K562 (cell line): ENCODE measurements around the gene PELI3.

Source experiments
- C11orf30 ChIP-seq: fragments of 450-650 bp; IDR thresholded peaks from 2 replicates; pipeline ENCODE4 v1.6.1; 2016; ENCODE audit warnings: low read depth, mild to moderate bottlenecking
- CTCF ChIP-seq, 3 experiments: IDR thresholded peaks in 2 of 3; conservative IDR thresholded peaks in 1 of 3; 2 replicates each; pipeline ENCODE4 v1.5.1; 2011 to 2012; ENCODE audit warnings: low read length in 3 of 3, mild to moderate bottlenecking in 3 of 3, control low read depth in 2 of 3, improper control_type of control experiment in 1 of 3, inconsistent platforms in 1 of 3, low read depth in 1 of 3, mixed read lengths in 1 of 3, moderate library complexity in 1 of 3; ENCODE audit not compliant: insufficient read depth in 2 of 3
- DPF2 ChIP-seq: fragments of 450-650 bp; IDR thresholded peaks from 2 replicates; pipeline ENCODE4 v1.6.1; 2016
- EP300 ChIP-seq: IDR thresholded peaks from 2 replicates; pipeline ENCODE4 v1.6.1; 2012; ENCODE audit warnings: low read length, improper control_type of control experiment
- FOXK2 ChIP-seq, 2 experiments: fragments of 450-650 bp; IDR thresholded peaks in 1 of 2; conservative IDR thresholded peaks in 1 of 2; 2 replicates each; pipeline ENCODE4 v1.6.1; 2016; ENCODE audit warnings: low read depth in 2 of 2, mild to moderate bottlenecking in 1 of 2
- GATA2 ChIP-seq: sonication (generic); formaldehyde crosslinking; IDR thresholded peaks from 2 replicates; pipeline ENCODE4 v1.4.0; 2020; ENCODE audit warnings: mild to moderate bottlenecking, missing genetic modification reagents
- HIVEP1 ChIP-seq: fragments of 250-450 bp; sonication (Bioruptor Pico); IDR thresholded peaks from 2 replicates; pipeline ENCODE4 v1.4.0; 2020; ENCODE audit warnings: mild to moderate bottlenecking
- KLF16 ChIP-seq: IDR thresholded peaks from 2 replicates; pipeline ENCODE4 v1.6.1; 2016; ENCODE audit warnings: antibody characterized with exemption
- NR3C1 ChIP-seq: sonication (generic); formaldehyde crosslinking; IDR thresholded peaks from 2 replicates; pipeline ENCODE4 v1.8.1; 2022; ENCODE audit warnings: missing genetic modification reagents
- TFAP4 ChIP-seq: sonication (generic); formaldehyde crosslinking; IDR thresholded peaks from 2 replicates; pipeline ENCODE4 v1.8.0; 2022; ENCODE audit warnings: missing genetic modification reagents, mild to moderate bottlenecking, moderate library complexity, borderline replicate concordance
- TRIM28 ChIP-seq: fragments of 450-650 bp; IDR thresholded peaks from 2 replicates; pipeline ENCODE4 v1.6.1; 2017

- TF ChIP-seq FOXK2 (conservative IDR thresholded peaks at IDR 0.05 in 1 of 2, IDR thresholded peaks at IDR 0.05 in 1 of 2; ENCODE audit: low read depth in 2 of 2) (no peak), EP300 (no peak), C11orf30 (no peak), DPF2 (no peak), HIVEP1 (no peak), TFAP4 (no peak), TRIM28 (no peak), KLF16 (no peak), CTCF (IDR thresholded peaks at IDR 0.05 in 2 of 3, conservative IDR thresholded peaks at IDR 0.05 in 1 of 3; ENCODE audit: insufficient read depth in 2 of 3, low read depth in 1 of 3, low read length in 3 of 3) (no peak), NR3C1 (CRISPR knock-in tag) (no peak), GATA2 (no peak)
Measured at GRCh38 chr11:66467756-66468155, 1.1 kb downstream of the PELI3 start.
